ENCODE measurements around the gene TMEM41B. TPM values are rescaled to one million over a fixed set of nuclear protein-coding genes. Genes with fewer than 3 reads are reported as not detected.
A peak's percentile ranks its signal among the peaks of the same experiment; 100 is the strongest.
"Not testable (repeated sequence)": the region's sequence is repeated elsewhere in the genome, so short reads cannot be mapped to it uniquely, and the experiment has no call there.

TMEM41B gene
- total RNA-seq, 1 experiment from 2014 or later = 50.3 TPM

GRCh38 chr11:9265211-9266131, 48.9 kb downstream of the TMEM41B start, which contains the start of gene DENND5A:
Gene DENND5A, minus strand, starts transcription at chr11:9265350. Its CDS starts 281 bp downstream, at chr11:9265069.
- peak within 1 kb of the TSS; percentile 84 for H3K4me3 Mint-ChIP-seq (ENCODE audit: unreplicated experiment)
- no peak for TF ChIP-seq CTCF (IDR thresholded peaks at IDR 0.05; ENCODE audit: unreplicated experiment)
- DNase-seq (ENCODE audit: unreplicated experiment) = peak; percentile 79
- H3K9me3 Mint-ChIP-seq (ENCODE audit: unreplicated experiment) = no peaks in the 10 kb centered on the region
- POLR2A ChIA-PET = interaction anchor here (0.6 to 2.3 kb wide), 15 partner anchors 12 to 652 kb away, joined by 3 to 14 read pairs (median 5); no protein-coding TSS in a partner anchor
- no peaks in the 10 kb centered on the region for H3K36me3 Mint-ChIP-seq (ENCODE audit: insufficient read depth, unreplicated experiment)
- H3K27ac Mint-ChIP-seq (ENCODE audit: low read depth, unreplicated experiment) = peak within 1 kb of the TSS; percentile 70
- BruUV-seq (replicated peaks) = no TSS peak
- peaks cover 15% of the 10 kb centered on the region for H3K4me1 Mint-ChIP-seq (ENCODE audit: insufficient read depth, unreplicated experiment)
- intact Hi-C loops (cut with micrococcal nuclease) = loop anchor here (2.0 to 10.0 kb wide), 3 partner anchors 47 to 251 kb away; partner anchors contain the start of gene IPO7
- CTCF ChIA-PET = interaction anchor here (0.5 to 0.9 kb wide), 4 partner anchors 13 to 56 kb away, joined by 3 to 4 read pairs (median 3); no protein-coding TSS in a partner anchor
- H3K27me3 Mint-ChIP-seq (ENCODE audit: insufficient read depth, unreplicated experiment) = no peaks in the 10 kb centered on the region

GRCh38 chr11:9264316-9265210, 49.8 kb downstream of the TMEM41B start:
- no peaks in the 10 kb centered on the region for H3K9me3 Mint-ChIP-seq (ENCODE audit: unreplicated experiment)
- intact Hi-C loops (cut with micrococcal nuclease) = loop anchor here (2.0 to 10.0 kb wide), 4 partner anchors 46 to 250 kb away; partner anchors contain the start of gene IPO7
- no peaks in the 10 kb centered on the region for H3K36me3 Mint-ChIP-seq (ENCODE audit: insufficient read depth, unreplicated experiment)
- DNase-seq (ENCODE audit: unreplicated experiment) = peak; percentile 68
- H3K4me1 Mint-ChIP-seq (ENCODE audit: insufficient read depth, unreplicated experiment) = peaks cover 15% of the 10 kb centered on the region
- peak overlapping the region; percentile 70 for H3K27ac Mint-ChIP-seq (ENCODE audit: low read depth, unreplicated experiment)
- no peak for TF ChIP-seq CTCF (IDR thresholded peaks at IDR 0.05; ENCODE audit: unreplicated experiment)
- TSS peak; percentile 40 for BruUV-seq (replicated peaks)
- H3K4me3 Mint-ChIP-seq (ENCODE audit: unreplicated experiment) = peak overlapping the region; percentile 84
- ChIA-PET POLR2A (interaction anchor here (0.5 to 2.3 kb wide), 27 partner anchors 9 to 1572 kb away, joined by 3 to 14 read pairs (median 3); partner anchors contain the start of genes AKIP1, TMEM9B and ZNF143), CTCF (interaction anchor here (0.5 to 0.9 kb wide), 8 partner anchors 13 to 119 kb away, joined by 3 to 4 read pairs (median 3); no protein-coding TSS in a partner anchor)
- H3K27me3 Mint-ChIP-seq (ENCODE audit: insufficient read depth, unreplicated experiment) = no peaks in the 10 kb centered on the region

- TF ChIP-seq CTCF (IDR thresholded peaks at IDR 0.05; ENCODE audit: unreplicated experiment) = no peak
- BruUV-seq (replicated peaks) = TSS peak; percentile 71
- Mint-ChIP-seq H3K27ac (ENCODE audit: low read depth, unreplicated experiment) (peak overlapping the region; percentile 70), H3K4me1 (ENCODE audit: insufficient read depth, unreplicated experiment) (peaks cover 15% of the 10 kb centered on the region), H3K4me3 (ENCODE audit: unreplicated experiment) (peak overlapping the region; percentile 84), H3K9me3 (ENCODE audit: unreplicated experiment) (no peaks in the 10 kb centered on the region), H3K36me3 (ENCODE audit: insufficient read depth, unreplicated experiment) (no peaks in the 10 kb centered on the region), H3K27me3 (ENCODE audit: insufficient read depth, unreplicated experiment) (no peaks in the 10 kb centered on the region)
- intact Hi-C loops (cut with micrococcal nuclease) = loop anchor here (2.0 to 10.0 kb wide), 4 partner anchors 45 to 249 kb away; partner anchors contain the start of gene IPO7
- ChIA-PET POLR2A (interaction anchor here (0.6 to 2.3 kb wide), 20 partner anchors 10 to 621 kb away, joined by 3 to 14 read pairs (median 4); partner anchors contain the start of genes AKIP1, TMEM9B and ZNF143), CTCF (interaction anchor here (0.7 kb wide), 3 partner anchors 64 to 100 kb away, joined by 3 to 4 read pairs (median 4); no protein-coding TSS in a partner anchor)
- peak; percentile 33 for DNase-seq (ENCODE audit: unreplicated experiment)
Measured at GRCh38 chr11:9263840-9264315, 50.5 kb downstream of the TMEM41B start.

- not testable (repeated sequence) for H3K36me3 Mint-ChIP-seq (ENCODE audit: insufficient read depth, unreplicated experiment); BruUV-seq (replicated peaks); DNase-seq (ENCODE audit: unreplicated experiment); H3K27ac Mint-ChIP-seq (ENCODE audit: low read depth, unreplicated experiment); H3K27me3 Mint-ChIP-seq (ENCODE audit: insufficient read depth, unreplicated experiment); H3K4me3 Mint-ChIP-seq (ENCODE audit: unreplicated experiment); H3K9me3 Mint-ChIP-seq (ENCODE audit: unreplicated experiment)
- intact Hi-C loops (cut with micrococcal nuclease) = loop anchor here (5.0 to 10.0 kb wide), 2 partner anchors 103 to 246 kb away; no protein-coding TSS in a partner anchor
- POLR2A ChIA-PET = interaction anchor here (0.7 to 1.1 kb wide), 2 partner anchors 15 to 96 kb away, joined by 3 read pairs; no protein-coding TSS in a partner anchor
- CTCF ChIA-PET = interaction anchor here (0.7 to 1.4 kb wide), 4 partner anchors 94 to 1248 kb away, joined by 3 to 4 read pairs (median 4); no protein-coding TSS in a partner anchor
- H3K4me1 Mint-ChIP-seq (ENCODE audit: insufficient read depth, unreplicated experiment) = peaks cover 21% of the 10 kb centered on the region
Measured at GRCh38 chr11:9260838-9261146, 53.6 kb downstream of the TMEM41B start.

All from MCF 10A (cell line).